Measurements from ENCODE around the gene RANBP10. TPM values are rescaled to one million over a fixed set of nuclear protein-coding genes. Genes with fewer than 3 reads are reported as not detected.

The RANBP10 gene
- total RNA-seq, 2 donors from 2014 or later = 11.1 to 22.8 TPM

DNA sequence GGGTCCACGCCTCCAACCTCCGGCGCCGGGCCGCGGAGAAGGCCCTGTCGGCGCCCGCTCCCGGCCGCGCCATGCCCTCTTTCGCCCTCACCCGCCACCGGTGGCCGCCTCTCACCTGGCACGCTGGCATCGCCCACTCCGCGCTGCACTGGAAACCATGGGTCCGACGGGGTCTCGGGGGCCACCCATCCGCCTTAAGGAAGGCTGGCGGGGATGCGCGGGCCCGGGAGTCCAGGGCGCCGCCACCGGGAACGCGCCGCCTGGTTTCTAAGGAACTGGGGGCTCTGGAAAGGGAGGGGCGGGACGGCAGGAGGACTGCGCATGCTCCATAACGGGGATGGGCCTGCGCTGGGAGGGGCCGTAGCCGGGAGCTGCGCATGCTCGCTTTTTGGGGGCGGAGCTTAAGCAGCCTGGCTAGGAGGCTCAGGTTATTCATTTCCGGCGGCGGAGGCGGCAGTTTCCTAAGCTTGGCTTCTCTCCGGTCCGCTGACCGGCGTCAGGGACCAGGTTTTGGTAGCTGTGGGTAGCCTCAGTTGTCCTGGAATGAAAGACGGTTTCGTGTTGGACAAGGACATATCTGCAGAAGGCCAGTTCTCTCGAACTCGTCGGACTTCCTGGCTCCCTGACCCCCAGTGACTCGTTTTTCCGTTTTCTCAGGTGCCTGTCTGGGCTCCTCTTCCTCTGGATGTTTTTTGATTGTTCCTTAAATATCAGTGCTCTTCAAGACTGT, 87.1 kb downstream of the RANBP10 start, which contains the start of gene GFOD2:
GFOD2 (minus strand) TSS at position 269 of the 730 bp plus-strand sequence. CDS start 33,601 bp downstream, outside the sequence.
- Histone ChIP-seq H3K4me3 (peak within 1 kb of the TSS; percentile 81 to 86), H3K27ac (peak within 1 kb of the TSS; percentile 70 to 73), H3K27me3 (replicated peaks; ENCODE audit: insufficient read depth) (no peaks in the 10 kb centered on the region), H3K4me1 (replicated peaks) (no peaks in the 10 kb centered on the region), H3K9me3 (no peaks in the 10 kb centered on the region), H3K36me3 (no peaks in the 10 kb centered on the region)
- TF ChIP-seq POLR2A (IDR thresholded peaks at IDR 0.05) (peak; percentile 60), CTCF (IDR thresholded peaks at IDR 0.05) (no peak), POLR2AphosphoS5 (IDR thresholded peaks at IDR 0.05) (peak; percentile 96)
- intact Hi-C loops (cut with DNase I) = no loop called here
- DNase-seq (ENCODE audit: low spot score) = peak; percentile 95
- WGBS = under 1% methylated on average over 58 of the region's 59 CpGs

- intact Hi-C loops (cut with DNase I) = no loop called here
- TF ChIP-seq CTCF (IDR thresholded peaks at IDR 0.05) (no peak), POLR2AphosphoS5 (IDR thresholded peaks at IDR 0.05) (no peak)
- H3K4me1 ChIP-seq (replicated peaks) = no peaks in the 10 kb centered on the region
- no peak for DNase-seq (ENCODE audit: low spot score)
- peak overlapping the region; percentile 70 to 73 for H3K27ac ChIP-seq
- H3K4me3 ChIP-seq = peak overlapping the region; percentile 81 to 86
- H3K27me3 ChIP-seq (replicated peaks; ENCODE audit: insufficient read depth) = no peaks in the 10 kb centered on the region
- WGBS = 1% methylated on average over 11 of the region's 14 CpGs
- H3K36me3 ChIP-seq = no peaks in the 10 kb centered on the region
- no peaks in the 10 kb centered on the region for H3K9me3 ChIP-seq
Measured at GRCh38 chr16:67718668-67719047, 87.7 kb downstream of the RANBP10 start.

GRCh38 chr16:67716097-67716496, 90.3 kb downstream of the RANBP10 start:
- H3K9me3 ChIP-seq = no peaks in the 10 kb centered on the region
- H3K36me3 ChIP-seq = no peaks in the 10 kb centered on the region
- no peak for TF ChIP-seq POLR2AphosphoS5 (IDR thresholded peaks at IDR 0.05)
- no peak for TF ChIP-seq CTCF (IDR thresholded peaks at IDR 0.05)
- TF ChIP-seq POLR2A (IDR thresholded peaks at IDR 0.05) = no peak
- no peak for DNase-seq (ENCODE audit: low spot score)
- intact Hi-C loops (cut with DNase I) = no loop called here
- no peak overlapping the region for H3K4me3 ChIP-seq
- WGBS = 89% methylated on average over 2 of the region's 2 CpGs
- no peaks in the 10 kb centered on the region for H3K4me1 ChIP-seq (replicated peaks)
- H3K27me3 ChIP-seq (replicated peaks; ENCODE audit: insufficient read depth) = no peaks in the 10 kb centered on the region
- H3K27ac ChIP-seq = no peak overlapping the region

DNA sequence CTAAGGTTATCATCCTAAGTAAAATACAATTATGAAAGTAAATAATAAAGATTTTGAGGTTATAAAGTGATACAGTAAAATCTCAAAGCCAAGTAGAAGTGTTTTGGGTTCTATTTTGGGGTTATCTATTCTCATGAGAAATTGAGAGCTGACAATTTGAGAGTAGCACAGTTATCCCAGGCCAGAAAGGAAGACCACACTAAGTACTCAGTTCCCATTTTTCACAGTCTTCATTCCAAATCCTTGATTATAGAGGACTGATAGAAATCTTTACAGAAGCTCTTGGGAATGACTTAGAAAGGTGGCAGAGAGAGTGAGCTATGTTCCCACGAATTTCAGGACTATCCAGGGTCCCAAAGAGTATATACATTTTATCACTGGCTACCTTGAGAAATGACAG, 91.8 kb downstream of the RANBP10 start:
- no peaks in the 10 kb centered on the region for H3K27me3 ChIP-seq (replicated peaks; ENCODE audit: insufficient read depth)
- no peak for DNase-seq (ENCODE audit: low spot score)
- no peaks in the 10 kb centered on the region for H3K36me3 ChIP-seq
- no peaks in the 10 kb centered on the region for H3K9me3 ChIP-seq
- no peak overlapping the region for H3K27ac ChIP-seq
- TF ChIP-seq POLR2A (IDR thresholded peaks at IDR 0.05) (no peak), CTCF (IDR thresholded peaks at IDR 0.05) (no peak), POLR2AphosphoS5 (IDR thresholded peaks at IDR 0.05) (no peak)
- no peak overlapping the region for H3K4me3 ChIP-seq
- WGBS = 65% methylated on average over 1 of the region's 1 CpG
- no peaks in the 10 kb centered on the region for H3K4me1 ChIP-seq (replicated peaks)
- intact Hi-C loops (cut with DNase I) = no loop called here
